ENCODE measurements around the gene ZXDC. TPM values are rescaled to one million over a fixed set of nuclear protein-coding genes. Genes with fewer than 3 reads are reported as not detected.

Gene ZXDC
- total RNA-seq, 1 experiment from 2014 or later: 42.2 TPM

DNA sequence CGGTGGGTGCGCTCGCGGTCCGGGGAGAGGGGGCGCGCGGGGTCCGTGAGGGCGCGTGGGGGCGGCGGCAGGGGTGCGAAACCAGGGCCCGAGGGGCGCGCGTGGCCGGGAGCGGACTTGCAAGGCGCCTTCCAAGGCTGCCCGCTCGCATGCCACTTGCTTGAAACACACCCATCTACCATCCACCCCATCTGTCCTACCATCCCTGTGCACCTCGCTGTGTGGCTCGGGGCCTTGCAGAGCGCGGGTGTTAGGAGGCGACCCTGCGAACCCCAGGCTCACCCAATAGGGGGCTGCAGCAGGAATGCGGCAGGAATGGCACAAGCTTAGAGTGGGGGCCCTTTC lies 80.7 kb downstream of the ZXDC start:
- DNase-seq (ENCODE audit: low spot score): no peak

DNA sequence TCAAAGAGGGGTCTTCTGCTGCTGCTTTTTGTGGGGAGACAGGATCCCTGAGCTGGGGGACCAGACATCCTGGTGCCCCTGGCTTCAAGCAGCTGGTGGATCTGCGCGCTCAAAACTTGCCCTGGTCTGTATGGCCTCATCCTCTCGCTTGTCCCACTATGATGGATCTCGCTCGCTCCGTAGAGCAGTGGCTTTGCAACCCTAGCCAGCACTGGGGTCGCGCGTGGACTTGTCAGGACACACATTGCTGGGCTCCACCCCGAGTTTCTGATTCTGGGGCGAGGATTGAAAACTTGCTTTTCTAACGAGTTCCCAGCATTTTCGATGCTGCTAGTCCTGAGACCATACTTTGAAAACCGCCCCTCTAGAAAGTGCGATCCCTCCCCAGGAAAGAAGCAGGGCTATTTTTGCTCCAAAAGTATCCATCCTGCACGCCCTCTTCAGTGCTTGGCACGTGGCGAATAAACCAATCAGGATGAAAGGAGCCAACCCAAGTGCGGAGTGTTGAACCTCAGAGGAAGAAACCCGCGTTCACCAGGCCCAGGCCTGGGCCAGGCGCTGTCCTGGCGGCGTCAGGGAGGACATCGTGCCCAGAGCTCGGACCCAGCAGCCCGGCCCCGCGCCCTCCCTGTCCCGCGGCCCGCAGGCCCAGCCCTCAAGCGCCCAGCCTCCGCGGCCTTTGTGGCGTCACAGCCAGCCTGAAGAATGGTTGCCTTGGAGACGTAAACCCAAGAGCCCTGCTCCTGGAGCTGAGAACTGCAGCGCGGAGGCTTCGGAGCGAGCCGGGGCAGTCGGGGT lies 81.3 kb downstream of the ZXDC start, which contains the start of gene CFAP100:
Gene CFAP100 (plus strand): TSS at position 731 of the 798 bp plus-strand sequence. CDS start 1,092 bp downstream, outside the sequence.
- DNase-seq (ENCODE audit: low spot score): no peak

DNA sequence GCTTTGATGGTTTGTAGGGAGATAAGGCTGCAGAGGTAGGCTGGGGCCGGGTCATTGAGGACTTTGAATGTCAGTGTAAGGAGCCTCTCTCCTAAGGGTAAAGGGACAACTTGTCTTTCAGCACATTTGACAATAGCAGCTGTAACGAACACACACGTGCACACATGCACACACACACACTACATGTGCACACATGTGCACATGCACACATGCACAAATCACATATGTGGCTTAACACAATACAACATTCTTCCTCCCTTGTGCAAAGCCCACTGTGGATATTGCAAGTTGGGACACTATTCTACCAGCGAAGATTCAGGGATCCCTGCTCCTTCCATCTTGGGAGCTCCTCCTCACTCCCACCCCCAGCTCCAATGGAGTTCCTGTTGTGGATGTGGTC lies 82.1 kb downstream of the ZXDC start:
- no peak for DNase-seq (ENCODE audit: low spot score)

DNA sequence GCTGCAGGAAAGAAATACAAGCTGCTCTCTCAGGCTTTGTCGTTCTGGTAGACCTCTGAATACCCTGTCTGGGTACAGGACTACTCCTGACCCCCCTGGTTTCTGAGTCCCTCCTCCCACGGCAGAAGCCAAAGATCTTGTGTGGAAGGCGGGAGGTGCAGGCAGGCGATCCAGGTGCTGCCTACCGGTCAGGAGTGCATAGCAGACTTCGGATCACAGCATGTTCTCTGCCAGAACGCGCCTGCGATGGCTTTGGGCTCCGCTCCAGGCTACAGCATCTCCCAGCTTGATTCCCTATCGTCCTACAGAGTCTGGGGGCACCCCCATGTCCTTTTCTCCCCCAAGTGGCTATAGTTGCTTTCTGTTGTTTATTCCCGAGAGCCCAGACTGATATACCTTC lies 83.4 kb downstream of the ZXDC start:
- DNase-seq (ENCODE audit: low spot score): no peak

DNA sequence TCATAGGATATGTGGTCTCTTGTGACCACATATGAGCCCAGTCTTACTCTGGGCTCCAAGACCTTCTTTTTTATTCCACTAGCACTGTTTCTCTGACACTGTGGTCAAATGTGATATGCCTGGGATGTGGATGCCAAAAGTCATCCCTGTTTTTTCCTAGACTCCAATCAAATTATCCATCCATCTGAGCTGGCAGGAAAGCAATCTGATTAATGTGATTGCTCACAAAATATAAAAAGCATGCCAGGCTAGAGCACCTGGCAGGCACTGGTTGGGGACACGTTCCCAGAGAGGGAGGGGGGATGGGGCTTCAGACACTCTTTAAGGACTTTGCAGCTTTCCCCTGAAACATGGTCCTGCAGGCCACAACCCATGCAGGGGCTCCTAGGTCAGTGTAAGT lies 84.1 kb downstream of the ZXDC start:
- DNase-seq (ENCODE audit: low spot score): no peak

DNA sequence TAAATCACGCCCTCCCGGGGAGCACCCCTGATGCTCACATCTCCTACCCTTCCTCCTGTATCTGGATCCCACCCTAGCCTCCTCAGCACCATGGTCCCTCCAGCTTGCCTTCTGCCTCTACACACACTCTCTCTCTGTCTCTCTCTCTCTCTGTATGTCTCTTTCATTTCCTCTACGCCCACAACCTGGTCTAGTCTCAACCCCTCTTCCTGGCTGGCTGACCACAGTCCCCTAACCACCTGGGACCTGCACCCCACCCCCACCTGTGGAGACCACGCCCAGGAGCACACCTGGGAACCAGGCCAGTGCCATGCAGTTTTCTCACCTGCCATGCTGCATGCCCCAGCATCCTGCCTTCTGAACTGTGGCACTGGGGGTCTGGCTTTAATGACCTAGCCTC lies 84.9 kb downstream of the ZXDC start:
- no peak for DNase-seq (ENCODE audit: low spot score)

DNA sequence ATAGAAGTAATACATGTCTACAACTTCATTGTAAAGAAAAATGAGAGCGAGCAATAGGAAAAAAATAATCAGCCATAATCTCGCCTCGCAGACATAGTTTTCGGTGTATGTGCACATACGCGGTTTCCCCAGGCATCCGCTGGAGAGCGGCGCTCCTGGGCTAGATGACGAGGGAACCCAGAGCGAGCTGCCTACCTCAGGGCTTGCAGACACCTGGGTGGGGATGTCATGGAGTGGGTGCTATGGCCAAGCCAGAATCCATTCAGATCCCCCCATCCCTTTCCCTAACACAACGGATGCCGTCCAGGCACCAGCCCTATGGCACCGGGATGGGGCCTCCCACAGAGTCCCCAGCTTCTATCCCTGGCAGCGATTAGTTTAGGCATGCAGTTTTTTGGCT lies 85.5 kb downstream of the ZXDC start:
- DNase-seq (ENCODE audit: low spot score): no peak

DNA sequence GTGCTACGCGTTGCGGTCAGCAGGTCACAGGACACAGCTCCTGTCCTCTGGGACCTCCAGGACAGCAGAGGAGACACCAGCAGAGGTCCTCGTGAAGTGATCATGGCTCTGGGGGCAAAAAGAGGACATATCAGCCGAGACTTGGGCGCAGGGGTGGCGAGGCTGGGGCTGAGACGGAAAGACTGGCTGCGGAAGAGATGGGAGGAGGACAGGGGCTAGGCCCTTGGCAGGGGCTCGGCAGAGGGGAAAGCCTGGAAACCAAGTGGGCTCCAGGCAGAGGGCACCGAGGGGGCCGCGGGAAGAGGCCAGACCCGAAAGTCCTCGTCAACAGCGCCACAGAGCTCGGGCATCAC lies 85.9 kb downstream of the ZXDC start:
- no peak for DNase-seq (ENCODE audit: low spot score)

DNA sequence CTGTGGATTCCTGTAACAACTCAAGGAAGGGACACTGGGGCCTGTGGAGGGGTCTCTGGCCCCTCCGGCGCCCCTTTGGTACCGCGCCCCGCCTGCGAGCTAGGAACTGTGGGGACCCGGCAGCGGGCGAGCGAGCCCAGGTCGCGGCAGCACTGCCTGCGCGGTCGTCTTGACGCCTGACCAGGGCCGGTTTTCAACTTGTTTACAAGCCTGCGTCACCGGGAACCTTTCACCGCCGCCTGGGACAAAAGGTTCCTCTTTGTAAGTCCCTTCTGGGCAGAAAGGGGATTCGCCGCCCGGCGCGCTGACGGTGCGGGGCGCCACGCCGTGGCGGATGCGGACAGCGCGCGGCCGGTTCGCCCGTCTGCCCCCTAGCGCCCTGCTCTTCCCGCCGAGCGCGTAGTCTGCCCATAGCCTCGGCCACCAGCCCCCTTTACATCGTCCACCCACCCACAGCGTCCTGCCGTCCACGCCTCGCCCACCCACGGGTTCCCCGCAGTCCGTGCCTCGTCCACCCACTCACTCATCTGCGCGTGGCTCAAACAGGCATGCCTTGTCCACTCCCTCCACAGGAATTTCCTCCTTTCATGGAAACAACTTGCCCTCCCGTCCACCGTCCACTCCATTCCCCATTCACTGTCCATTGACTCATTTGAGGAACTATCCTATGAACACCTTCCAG lies 86.4 kb downstream of the ZXDC start:
- peak; percentile 96 for DNase-seq (ENCODE audit: low spot score)

Other genes starting within 250 kb of the ZXDC start
- 8.2 and 12.8 TPM in 2 replicates for gene KLF15, start 118.5 kb downstream of the ZXDC start, total RNA-seq (2014; rRNA removed; shearing (Covaris generic))
- 0.64 and 2.3 TPM in 2 replicates for gene CFAP100, start 81.0 kb downstream of the ZXDC start, total RNA-seq (2014; rRNA removed; shearing (Covaris generic))
- gene UROC1, start 41.9 kb upstream of the ZXDC start, total RNA-seq (2014; rRNA removed; shearing (Covaris generic)): not detected in 2 replicates
- 0.05 and 1.3 TPM in 2 replicates for gene CHST13, start 48.3 kb upstream of the ZXDC start, total RNA-seq (2014; rRNA removed; shearing (Covaris generic))
- gene C3orf22, start 83.0 kb upstream of the ZXDC start, total RNA-seq (2014; rRNA removed; shearing (Covaris generic)): not detected in 2 replicates
- gene TXNRD3, start 179.2 kb upstream of the ZXDC start, total RNA-seq (2014; rRNA removed; shearing (Covaris generic)): 3.2 and 4.5 TPM in 2 replicates
- 33.1 and 36.8 TPM in 2 replicates for gene CHCHD6, start 228.3 kb upstream of the ZXDC start, total RNA-seq (2014; rRNA removed; shearing (Covaris generic))

Data from HT-29 (cell line).